Amygdala (tissue), 56 donors: ENCODE measurements around the gene ST6GAL2.

Experiments
- DNase-seq, 56 donors: peaks; one replicate each; lab custom pipeline; 2025; lab: John Stamatoyannopoulos, UW

The ST6GAL2 gene

DNA sequence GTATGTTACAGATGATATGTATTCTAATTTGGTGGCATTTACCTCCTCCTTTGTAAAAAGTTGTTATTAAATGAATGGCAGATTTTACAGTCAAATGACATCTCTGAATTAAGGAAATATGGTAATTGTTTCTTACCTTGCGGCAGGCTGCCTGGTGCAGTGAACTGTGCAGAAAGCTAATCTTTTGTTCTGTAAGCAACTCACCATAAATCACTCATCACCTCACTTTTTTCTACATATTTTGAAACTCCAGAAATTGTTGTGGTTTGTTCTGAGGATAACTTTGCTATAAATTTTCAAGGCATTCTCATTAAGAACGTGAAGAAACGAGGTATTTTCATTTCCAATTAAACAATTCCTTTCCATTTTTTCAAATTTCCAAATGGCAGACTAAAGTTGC lies 52.7 kb downstream of the ST6GAL2 start:
- no peak for DNase-seq

- no peak for DNase-seq
Observed at GRCh38 chr2:106831816-106832569, 54.0 kb downstream of the ST6GAL2 start.

GRCh38 chr2:106831241-106831640 lies 54.7 kb downstream of the ST6GAL2 start:
- no peak for DNase-seq

GRCh38 chr2:106830191-106830590 lies 55.8 kb downstream of the ST6GAL2 start:
- DNase-seq, result no peak

DNA sequence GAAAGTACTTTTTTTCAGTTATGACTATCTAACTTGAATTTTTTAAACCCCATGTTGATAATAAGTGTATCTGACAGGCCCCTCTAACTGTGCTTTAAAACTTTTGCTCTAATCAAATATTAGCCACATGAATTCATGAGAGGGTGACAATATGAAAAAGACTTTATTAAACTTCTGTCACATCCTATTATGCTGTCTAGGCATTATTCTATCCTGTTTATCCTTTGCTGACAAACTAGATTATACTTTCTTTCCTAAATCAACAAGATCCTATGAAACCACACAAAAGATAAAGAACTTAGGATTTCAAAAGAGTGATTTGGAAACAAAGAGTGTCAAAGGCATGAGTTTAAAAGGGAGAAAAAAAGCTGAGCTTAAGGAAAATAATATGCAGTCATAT lies 57.8 kb downstream of the ST6GAL2 start:
- no peak for DNase-seq

DNA sequence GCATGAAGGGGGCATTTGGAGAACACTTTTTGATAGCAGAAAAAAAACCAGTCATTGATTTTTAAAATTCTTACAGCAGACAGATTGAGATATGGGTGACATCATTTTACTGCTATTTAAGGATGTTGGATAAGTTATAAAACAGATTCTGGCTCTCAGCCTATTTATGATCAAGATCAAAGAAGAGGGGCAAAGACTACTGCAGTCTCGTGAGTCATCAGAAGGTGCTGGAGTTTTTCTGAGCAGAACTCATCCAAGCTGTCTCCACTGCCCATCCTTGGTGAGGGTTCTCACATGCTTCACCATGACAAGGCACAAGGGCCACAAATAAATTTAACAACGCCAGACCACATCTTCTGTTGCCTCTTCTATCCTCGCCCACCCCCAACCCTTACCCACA lies 58.8 kb downstream of the ST6GAL2 start:
- DNase-seq, result no peak

GRCh38 chr2:106825161-106825560 lies 60.8 kb downstream of the ST6GAL2 start:
- DNase-seq, result no peak

DNA sequence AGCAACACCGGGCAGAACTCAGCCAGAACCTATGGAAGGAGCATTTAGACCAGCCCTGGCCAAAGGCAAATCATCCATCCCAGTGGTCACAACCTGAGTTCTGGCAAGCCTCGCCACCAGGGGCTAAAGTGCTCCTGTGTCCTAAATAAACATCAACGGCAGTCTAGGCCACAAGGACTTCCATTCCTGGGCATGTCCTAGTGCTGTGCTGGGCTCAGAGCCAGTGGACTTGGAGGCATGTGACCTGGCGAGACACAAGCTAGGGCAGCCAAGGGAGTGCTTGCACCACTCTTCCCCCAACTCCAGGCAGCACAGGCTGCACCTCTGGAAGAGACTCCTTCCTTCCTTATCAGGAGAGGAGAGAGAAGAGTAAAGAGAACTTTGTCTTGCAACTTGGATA lies 69.0 kb downstream of the ST6GAL2 start:
- DNase-seq, result peak in 24 of 56 donors; percentile 9 to 61 (median 34)

- no peak for DNase-seq
Observed at GRCh38 chr2:106812841-106813240, 73.1 kb downstream of the ST6GAL2 start.

GRCh38 chr2:106812383-106812782 lies 73.6 kb downstream of the ST6GAL2 start:
- DNase-seq, result no peak

GRCh38 chr2:106805716-106806115 lies 80.3 kb downstream of the ST6GAL2 start:
- DNase-seq, result no peak

- DNase-seq, result no peak
Observed at GRCh38 chr2:106804161-106804560, 81.8 kb downstream of the ST6GAL2 start.

DNA sequence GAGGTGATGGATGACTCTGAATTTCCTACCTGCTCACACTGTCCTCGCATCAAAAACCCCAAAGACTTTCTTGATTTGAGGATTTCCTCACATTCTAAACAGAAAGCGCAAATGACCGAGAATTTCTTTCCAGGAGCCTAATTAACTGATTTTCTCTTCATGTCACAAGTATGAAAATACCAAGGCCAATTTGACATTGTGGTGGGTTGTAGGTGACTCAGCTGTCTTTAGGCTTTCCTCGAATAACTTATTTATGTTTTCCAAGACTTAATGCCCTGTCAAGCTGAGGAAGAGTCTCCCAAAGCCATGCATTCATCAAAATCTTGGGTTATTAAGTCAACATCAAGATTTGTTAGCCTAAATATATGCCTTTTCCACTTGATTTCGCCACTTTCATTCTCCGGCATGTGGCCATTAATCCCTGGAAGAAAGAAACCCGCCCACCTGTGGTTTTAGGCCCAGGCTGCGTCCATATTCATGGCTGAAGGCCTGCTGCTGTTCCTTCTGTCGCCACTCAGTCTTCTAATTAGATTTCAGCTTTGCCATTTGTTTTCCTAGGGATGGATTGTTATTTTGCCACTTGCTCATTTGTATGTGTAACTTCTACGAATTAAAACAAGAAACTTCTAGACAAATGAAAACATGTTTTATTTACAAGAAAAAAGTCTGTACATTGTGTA lies 84.9 kb downstream of the ST6GAL2 start:
- DNase-seq, result no peak

DNA sequence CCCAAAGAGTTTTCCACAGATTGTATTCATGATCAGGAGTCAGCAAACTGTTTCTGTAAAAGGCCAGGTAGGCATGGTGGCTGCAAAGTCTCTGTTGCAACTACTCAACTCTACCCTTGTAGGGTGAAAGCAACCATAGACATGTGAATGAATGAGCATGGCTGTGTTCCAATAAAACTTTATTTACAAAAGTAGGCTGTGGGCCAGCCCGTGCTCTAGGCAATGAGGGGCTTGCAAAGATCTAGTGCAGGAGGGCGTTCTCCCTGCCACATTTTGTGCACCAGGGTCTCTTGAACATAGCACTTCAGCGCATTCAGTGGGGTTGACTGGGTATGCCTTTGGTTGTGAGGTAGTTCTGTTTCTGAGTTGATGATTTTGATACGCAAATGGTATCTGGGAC lies 85.8 kb downstream of the ST6GAL2 start:
- no peak for DNase-seq

DNA sequence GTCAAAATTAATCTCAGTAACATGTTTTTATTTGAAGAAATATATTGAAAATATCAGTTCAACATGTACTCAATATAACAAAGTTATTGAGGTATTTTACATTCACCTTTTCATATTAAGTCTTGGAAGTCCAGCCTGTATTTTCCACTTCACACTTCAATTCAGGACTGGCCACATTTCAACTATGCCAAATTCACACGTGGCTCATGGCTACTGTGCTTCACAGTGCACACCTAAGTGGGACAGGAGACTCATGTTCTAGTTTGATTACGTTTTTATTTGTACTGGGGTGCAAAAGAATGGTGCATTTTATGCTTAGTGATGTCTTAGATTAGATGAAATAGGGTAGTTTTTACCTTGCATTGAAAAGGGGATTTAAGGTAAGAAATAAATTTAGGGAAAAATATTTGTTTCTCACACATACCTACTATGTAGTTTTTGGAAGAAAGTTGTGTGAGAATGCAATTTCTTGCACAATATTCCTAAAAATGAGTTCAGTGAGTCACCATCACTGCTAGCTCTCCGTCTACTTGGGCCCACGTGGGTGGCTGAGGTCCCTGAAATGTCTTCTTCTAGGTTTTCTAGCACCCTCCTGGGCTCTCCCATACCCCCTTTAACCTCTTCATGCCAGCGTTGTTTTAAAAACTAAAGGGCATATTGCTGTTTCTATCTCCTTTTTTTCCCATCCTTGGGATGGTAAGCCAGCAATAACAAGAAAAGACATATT lies 87.0 kb downstream of the ST6GAL2 start:
- no peak for DNase-seq

- DNase-seq, result no peak
Observed at GRCh38 chr2:106797494-106797893, 88.5 kb downstream of the ST6GAL2 start.

DNA sequence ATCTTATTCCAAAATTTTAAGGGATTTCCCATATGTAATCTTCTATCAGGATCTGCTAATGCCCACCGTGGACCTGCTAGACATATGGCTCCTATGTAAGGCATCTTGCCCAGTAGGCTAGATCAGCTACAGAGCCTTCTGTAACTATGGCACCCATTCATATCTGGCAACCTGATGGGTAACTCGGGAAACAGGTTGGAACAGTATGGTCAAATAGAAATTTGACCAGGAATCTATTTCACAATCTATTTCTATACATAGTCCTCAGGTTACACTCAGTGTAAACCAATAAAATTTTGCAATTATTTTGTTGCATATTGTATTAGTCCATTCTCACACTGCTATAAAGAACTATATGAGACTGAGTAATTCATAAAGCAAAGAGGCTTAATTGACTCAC lies 93.3 kb downstream of the ST6GAL2 start:
- no peak for DNase-seq

DNA sequence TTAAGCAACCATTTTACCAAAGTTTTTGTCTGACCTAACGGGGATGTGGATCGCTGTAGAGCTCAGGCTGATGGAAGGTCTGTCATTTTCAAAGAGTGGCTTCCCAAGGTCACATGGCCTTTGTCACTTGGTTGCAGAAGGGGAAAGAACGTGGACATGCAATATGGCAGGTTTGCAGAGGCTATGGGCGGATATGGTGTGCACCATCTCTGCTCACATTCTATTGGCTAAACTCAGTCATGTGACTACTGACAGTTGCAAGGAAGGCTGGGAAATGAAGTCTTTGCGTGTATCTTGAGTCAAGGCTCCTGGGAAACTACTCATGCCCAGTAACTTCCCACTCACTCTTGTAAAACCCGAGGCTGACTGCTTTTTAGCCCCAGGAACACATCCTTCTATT lies 96.8 kb downstream of the ST6GAL2 start:
- no peak for DNase-seq

- DNase-seq, result no peak
Observed at GRCh38 chr2:106782681-106783080, 103.3 kb downstream of the ST6GAL2 start.

DNA sequence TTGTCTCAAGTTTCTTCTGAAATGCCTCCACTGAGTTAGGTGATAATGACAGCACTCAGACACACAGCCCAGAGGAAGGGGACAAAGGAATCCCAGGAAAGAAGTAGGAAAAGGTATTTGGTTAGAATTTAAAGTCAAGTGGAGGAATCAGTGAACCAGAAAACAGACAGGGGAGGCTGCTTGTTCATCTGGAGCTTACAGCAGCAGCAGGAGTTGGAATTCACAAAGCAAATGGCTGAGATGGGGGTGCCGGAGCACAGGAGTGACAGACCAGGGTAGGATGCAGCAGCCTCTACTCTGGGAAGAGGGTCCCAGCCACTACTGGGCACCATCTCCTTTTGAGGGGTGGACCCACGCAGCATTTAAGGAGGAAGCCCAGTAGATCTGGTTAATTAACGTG lies 104.8 kb downstream of the ST6GAL2 start:
- DNase-seq, result no peak

GRCh38 chr2:106771811-106772210 lies 114.2 kb downstream of the ST6GAL2 start:
- no peak for DNase-seq

DNA sequence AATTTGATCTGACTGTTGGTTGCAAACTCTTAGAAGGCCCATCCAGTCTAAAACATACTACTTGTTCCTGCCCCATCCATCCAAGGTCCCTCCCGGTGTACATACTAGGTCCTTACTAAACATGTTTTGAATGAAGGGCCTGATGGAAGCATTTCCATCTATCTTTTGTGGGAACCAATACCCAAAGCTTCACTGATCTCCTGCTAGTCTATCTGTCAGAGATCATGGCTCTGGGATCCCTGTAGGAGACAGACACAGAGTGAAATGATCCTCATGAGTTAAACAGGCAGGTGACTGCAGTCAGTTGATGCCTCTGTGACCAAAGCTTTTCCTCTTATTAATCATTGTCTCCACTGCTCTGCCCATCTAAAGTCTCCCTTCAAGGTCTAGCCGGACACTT lies 115.0 kb downstream of the ST6GAL2 start:
- no peak for DNase-seq
